HuH-7.5 (cell line): ENCODE measurements around the gene OAS3.
A peak's percentile ranks its signal among the peaks of the same experiment; 100 is the strongest.
"Not testable (repeated sequence)": the region's sequence is repeated elsewhere in the genome, so short reads cannot be mapped to it uniquely, and the experiment has no call there.

Experiments used
- DNase-seq: peaks from one replicate; pipeline ENCODE4 v3.0.0; 2011; ENCODE audit warnings: low spot score

OAS3 gene

DNA sequence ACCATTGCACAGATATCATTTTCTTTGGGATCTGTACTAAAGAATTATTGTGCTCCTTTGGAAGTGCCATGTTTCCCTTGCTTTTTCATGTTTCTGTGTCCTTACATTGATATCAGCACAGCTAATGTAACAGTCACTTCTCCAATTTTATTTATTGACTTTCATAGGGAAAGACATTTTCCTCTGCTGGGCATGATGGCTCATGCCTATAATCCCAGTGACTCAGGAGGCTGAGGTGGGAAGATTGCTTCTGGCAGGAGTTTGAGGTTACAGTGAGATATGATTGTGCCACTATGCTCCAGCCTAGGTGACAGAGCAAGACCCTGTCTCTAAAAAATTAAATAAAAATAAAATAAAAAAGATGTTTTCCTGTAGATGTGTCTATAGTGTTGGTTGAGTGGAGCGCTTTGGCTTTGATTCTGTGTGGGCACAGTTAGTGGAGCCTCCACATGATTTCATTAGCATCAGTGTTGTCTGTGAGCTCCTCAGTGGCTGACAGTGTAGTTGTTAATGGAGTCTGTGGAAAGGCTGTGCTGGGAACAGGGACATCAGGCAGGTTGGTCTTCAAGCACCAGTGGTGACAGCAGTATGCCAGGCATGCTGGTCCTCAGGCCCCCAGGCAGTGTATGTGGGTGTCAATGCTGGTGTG, 47.5 kb downstream of the OAS3 start:
- DNase-seq = no peak

DNA sequence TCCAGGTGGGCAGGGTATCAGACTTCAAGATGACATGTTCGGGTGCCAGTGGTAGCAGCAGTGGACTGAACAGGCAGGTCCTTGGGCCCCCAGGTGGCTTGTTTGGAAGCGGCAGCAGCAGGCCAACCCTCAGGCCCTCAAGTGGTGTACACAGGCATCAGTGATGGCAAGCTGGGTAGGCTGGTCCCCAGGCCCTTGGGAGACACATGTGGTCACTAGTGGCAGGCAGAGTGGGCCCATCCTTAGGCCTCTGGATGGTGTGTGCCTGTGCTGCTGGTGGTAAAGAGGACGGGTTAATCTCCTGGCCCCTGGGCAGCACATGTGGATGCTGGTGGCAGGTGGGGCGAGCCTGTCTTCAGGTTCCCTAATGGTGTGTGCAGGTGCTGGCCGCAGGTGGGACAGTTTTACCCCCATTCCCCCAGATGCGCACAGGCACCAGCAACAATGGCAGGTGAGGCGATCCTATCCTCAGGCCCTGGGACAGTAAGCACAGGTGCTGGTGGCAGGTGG, 48.1 kb downstream of the OAS3 start:
- DNase-seq = no peak

- DNase-seq = no peak
Observed at GRCh38 chr12:112987561-112987960, 49.3 kb downstream of the OAS3 start.

DNA sequence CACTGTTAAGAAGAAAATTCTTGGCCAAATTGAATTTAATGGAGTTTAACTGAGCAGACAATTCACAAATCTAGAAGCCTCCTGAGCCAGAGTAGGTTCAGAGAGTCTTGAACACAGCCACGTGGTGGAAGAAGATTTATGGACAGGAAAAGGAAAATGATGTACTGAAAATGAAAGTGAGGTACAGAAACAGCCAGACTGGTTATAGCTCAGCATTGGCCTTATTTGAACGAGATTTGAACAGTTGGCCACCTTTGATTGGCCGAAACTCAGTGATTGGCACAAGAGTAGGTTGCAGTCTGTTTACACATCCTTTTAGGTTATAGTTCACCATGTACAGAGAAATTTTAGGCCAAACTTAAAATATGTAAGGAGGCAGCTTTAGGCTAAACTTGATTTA, 50.0 kb downstream of the OAS3 start:
- no peak for DNase-seq

DNA sequence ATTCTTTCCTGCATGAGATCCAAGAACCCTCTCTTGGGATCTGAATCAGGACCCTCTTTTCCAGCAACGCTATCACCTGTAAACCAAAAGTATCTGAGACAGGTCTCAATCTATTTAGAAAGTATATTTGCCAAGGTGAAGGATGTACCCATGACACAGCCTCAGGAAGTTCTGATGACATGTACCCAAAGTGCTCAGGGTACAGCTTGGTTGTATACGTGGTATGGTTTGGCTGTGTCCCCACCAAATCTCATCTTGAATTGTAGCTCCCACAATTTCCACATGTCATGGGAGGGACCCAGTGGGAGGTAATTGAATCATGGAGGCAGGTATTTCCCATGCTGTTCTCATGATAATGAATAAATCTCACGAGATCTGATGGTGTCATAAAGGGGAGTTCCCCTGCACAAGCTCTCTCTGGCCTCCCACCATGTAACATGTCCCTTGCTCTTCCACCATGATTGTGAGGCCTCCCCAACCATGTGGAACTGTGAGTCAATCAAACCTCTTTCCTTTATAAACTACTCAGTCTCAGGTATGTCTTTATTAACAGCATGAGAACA, 50.6 kb downstream of the OAS3 start:
- DNase-seq = not testable (repeated sequence)

DNA sequence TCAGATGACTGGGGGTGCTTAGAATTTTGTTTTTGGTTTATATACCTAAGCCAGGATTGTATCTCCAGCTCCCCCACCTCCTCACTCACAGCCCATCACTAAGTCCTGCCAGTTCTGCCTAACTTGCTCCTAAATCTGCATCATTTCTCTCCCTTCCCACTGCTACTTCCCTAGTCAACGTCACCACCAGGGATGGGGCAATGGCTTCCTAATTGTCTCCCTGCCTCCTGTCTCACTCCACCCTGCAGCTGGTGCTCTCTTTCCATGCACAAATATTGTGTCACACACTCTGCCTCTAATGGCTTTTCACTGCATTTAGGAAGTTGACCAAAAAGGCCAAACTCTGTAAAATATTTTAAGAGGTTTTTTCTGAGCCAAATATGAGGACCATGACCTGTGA, 51.5 kb downstream of the OAS3 start:
- no peak for DNase-seq

- DNase-seq = peak; percentile 32
Observed at GRCh38 chr12:112992541-112993398, 54.5 kb downstream of the OAS3 start.

- DNase-seq = no peak
Observed at GRCh38 chr12:112995008-112995407, 56.7 kb downstream of the OAS3 start.

GRCh38 chr12:112996501-112996900, 58.2 kb downstream of the OAS3 start:
- DNase-seq = no peak

DNA sequence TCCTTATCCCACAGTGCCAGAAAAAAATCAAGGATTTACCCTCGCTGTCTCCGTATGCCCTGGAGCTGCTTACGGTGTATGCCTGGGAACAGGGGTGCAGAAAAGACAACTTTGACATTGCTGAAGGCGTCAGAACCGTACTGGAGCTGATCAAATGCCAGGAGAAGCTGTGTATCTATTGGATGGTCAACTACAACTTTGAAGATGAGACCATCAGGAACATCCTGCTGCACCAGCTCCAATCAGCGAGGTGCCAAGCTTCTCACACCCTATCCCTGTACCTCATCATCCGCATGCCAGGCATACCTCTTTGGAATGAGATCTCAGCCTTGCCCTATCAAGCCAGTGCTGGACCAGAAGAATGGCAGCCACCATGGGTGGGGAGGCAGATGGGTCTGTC, 59.2 kb downstream of the OAS3 start:
- no peak for DNase-seq

DNA sequence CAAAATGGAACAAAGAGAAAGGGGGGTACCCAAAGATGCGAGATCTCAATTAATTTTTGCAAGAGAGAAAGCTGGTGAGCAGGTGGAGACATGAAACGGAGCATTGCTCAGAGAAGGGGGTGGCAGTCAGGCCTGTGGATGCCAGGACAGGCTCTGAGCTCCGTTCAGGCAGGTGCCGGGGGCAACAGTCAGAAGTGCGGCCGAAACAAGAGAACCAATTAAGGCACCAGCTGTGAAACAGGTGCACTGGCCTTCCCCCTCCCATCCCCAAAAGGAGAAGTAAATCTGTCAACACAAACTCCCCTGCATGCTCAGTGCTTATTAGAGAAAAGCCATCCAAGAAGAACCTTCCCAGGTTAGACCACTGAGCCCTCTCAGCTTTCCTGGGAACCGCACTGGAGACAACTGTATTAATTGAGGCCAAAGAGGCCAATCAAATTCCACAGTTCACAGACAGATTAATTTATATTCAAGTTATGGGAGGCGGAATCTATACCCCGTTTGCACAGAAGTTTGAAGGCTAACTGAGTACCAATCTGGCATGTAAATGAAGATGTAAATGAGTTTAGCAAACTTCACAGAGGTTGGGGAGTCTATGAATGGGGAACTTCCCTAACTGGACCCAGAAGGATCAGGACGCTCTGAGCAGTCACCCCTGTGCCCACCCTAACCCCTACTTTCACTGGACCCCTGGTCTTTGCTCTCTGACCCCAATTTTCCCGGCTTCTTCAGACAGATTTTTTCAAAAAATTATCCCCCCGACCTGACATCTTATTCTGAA, 60.9 kb downstream of the OAS3 start:
- no peak for DNase-seq

- no peak for DNase-seq
Observed at GRCh38 chr12:113000433-113000832, 62.2 kb downstream of the OAS3 start.

DNA sequence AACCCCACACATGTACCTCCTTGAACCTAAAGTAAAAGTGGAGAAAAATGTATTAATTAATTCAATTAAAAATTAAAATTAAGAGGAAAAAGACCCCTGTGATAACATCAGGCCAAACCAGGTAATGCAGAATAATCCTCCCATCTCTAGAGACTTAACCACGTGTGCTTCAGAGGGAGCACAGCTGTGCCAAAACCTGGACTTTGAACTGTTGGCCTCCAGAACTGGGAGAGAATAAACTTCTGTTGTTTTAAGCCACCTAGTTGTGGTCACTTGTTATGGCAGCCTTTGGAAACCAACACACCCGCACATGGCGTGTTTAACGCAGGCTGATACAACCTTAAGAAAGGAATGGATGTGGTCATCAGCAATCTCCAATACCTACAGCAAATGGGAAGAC, 63.9 kb downstream of the OAS3 start:
- DNase-seq = no peak

DNA sequence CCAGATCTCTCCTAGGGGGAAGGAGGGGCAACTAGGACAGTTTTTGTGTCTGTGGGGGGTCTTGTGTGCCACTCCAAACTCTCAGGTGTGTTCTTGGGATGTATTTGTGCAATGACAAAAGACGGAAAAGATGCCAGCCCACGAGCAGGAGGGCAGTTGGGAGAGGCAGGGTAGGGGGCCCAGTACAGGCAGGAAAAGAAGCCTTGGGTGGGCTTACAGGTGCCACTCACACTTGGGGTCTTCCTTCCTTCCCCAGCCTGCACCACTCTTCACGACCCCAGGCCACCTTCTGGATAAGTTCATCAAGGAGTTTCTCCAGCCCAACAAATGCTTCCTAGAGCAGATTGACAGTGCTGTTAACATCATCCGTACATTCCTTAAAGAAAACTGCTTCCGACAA, 64.4 kb downstream of the OAS3 start:
- no peak for DNase-seq

DNA sequence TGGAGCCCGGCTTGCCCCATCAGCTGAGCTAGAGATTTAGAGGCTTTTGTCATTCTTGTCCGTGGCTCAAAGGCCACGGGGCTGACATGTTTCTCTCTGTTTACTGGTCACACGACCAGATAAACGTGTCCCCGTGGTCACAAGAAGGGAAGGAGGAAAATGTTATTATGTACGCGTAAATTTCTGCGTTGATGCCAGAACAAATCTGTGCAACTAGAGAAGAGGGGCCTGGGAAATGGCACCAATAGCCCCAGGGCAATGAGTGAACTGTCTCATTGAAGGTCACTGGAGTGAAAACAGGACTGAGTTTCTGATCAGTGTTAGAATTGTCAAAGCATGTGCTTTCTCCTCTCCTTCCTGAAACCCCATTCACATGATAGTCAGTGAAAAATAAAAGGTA, 65.4 kb downstream of the OAS3 start:
- DNase-seq = no peak

GRCh38 chr12:113005762-113006161, 67.5 kb downstream of the OAS3 start:
- no peak for DNase-seq

DNA sequence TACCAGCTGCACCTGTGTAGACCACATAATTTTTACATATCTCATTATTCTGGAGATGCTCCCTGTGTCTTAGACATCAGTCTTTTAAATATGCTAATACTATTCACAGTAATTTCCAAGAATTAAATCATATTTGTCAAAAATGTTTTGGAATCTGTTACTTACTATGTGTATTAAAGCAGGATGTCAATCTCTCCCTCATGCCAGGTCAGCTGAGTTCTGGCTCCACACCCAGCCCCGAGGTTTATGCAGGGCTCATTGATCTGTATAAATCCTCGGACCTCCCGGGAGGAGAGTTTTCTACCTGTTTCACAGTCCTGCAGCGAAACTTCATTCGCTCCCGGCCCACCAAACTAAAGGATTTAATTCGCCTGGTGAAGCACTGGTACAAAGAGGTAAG, 67.9 kb downstream of the OAS3 start:
- DNase-seq = no peak

GRCh38 chr12:113006641-113007040, 68.4 kb downstream of the OAS3 start:
- DNase-seq = no peak

- no peak for DNase-seq
Observed at GRCh38 chr12:113007166-113007565, 68.9 kb downstream of the OAS3 start.

DNA sequence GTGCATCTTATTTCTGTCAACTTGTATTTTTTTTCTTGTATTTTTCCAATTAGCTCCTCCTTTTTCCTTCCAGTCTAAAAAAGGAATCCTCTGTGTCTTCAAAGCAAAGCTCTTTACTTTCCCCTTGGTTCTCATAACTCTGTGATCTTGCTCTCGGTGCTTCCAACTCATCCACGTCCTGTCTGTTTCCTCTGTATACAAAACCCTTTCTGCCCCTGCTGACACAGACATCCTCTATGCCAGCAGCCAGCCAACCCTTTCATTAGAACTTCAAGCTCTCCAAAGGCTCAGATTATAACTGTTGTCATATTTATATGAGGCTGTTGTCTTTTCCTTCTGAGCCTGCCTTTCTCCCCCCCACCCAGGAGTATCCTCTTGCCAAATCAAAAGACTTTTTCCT, 72.4 kb downstream of the OAS3 start:
- no peak for DNase-seq

DNA sequence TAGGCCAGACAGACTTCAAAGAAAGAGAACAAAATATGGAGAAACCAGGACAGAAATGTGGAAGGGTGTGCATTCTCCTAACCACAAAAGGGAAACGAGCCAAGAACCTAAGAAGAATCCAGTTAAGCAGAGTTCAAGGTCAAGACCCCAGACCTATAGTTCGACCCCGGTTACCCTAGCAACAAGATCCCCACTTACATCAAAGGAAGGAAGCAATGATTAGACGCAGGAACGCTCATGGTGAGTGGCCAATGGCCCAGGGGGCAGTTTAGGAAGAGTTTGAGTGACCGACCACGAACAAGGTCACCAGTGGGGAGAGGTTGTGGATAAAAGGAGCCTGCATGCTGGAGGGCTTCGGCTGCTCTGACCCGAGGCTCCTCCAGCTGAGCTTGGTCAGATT, 76.3 kb downstream of the OAS3 start:
- DNase-seq = no peak

DNA sequence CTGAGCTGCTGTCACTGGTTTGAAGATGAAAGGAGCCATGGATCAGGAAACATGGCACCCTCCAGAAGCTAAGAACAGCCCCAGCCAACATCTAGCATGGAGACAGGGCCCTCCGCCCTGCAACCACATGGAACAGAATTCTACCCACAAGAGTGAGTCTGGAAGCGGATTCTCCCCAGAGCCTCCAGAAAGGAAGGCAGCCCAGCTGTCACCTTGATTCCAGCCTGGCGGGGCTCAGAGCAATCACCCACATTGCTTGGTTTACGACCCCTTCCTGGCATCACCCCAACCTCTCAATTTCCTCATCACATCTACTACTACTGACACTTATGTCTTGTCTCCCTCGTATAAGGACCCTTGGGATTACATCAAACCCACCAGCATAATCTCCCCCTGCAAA, 78.5 kb downstream of the OAS3 start:
- DNase-seq = no peak
